ENCODE measurements around the gene GPR83. TPM values are rescaled to one million over a fixed set of nuclear protein-coding genes. Genes with fewer than 3 reads are reported as not detected.
"Not testable (repeated sequence)": the region's sequence is repeated elsewhere in the genome, so short reads cannot be mapped to it uniquely, and the experiment has no call there.

Gene GPR83
- polyA plus RNA-seq, 1 of the 3 experiments (the other 2 are of a cell fraction), result 0.02 TPM

DNA sequence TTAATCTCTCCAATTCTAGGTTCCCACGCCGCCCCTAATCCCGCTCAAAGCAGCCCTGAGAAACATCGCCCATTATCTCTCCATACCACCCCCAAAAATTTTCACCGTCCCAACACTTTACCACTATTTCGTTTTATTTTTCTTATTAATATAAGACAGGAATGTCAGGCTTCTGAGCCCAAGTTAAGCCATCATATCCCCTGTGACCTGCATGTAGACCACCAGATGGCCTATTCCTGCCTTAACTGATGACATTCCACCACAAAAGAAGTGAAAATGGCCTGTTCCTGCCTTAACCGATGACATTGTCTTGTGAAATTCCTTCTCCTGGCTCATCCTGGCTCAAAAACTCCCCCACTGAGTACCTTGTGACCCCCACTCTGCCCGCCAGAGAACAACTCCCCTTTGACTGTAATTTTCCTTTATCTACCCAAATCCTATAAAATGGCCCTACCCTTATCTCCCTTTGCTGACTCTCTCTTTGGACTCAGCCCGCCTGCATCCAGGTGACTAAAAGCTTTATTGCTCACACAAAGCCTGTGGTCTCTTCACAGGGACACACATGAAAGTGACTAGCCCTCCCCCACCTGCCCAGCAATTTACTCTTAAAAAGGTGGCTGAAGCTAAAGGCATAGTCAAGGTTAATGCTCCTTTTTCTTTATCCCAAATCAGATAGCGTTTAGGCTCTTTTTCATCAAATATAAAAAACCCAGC is 50.2 kb downstream of the GPR83 start:
- H3K4me2 ChIP-seq; H3K36me3 ChIP-seq (replicated peaks in 1 of 2; ENCODE audit: control insufficient read depth in 1 of 2, insufficient read depth in 2 of 2, low read length in 1 of 2); H3K4me3 ChIP-seq (ENCODE audit: low read depth in 2 of 2, low read length in 1 of 2); H4K20me1 ChIP-seq (ENCODE audit: insufficient read depth); H2AFZ ChIP-seq (ENCODE audit: low read depth); H3K9ac ChIP-seq; POLR2A ChIA-PET; H3K79me2 ChIP-seq (ENCODE audit: insufficient read depth); DNase-seq; H3K9me3 ChIP-seq; CTCF ChIA-PET; H3K4me1 ChIP-seq (ENCODE audit: control insufficient read depth in 1 of 2, insufficient read depth in 2 of 2, low read depth in 1 of 2, low read length in 1 of 2); H3F3A ChIP-seq (replicated peaks; ENCODE audit: insufficient read depth); H3K27me3 ChIP-seq (ENCODE audit: insufficient read depth); H3K27ac ChIP-seq (ENCODE audit: low read depth in 2 of 2, low read length in 1 of 2); H3K9me2 ChIP-seq: not testable (repeated sequence)
- WGBS (ENCODE audit: low lambda C conversion rate), result 46% methylated on average over 9 of the region's 10 CpGs

DNA sequence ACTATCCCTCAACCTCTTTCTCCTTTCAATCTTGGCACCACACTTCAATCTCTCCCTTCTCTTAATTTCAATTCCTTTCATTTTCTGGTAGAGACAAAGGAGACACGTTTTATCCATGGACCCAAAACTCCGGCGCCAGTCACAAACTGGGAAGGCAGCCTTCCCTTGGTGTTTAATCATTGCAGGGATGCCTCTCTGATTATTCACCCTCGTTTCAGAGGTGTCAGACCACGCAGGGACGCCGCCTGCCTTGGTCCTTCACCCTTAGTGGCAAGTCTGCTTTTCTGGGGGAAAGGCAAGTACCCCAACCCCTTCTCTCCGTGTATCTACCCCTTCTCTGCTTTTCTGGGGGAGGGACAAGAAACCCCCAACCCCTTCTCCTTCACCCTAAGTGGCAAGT is 54.9 kb downstream of the GPR83 start:
- H3K9ac ChIP-seq; H3K27me3 ChIP-seq (ENCODE audit: insufficient read depth); H3K9me2 ChIP-seq; H4K20me1 ChIP-seq (ENCODE audit: insufficient read depth); DNase-seq; H3K36me3 ChIP-seq (replicated peaks in 1 of 2; ENCODE audit: control insufficient read depth in 1 of 2, insufficient read depth in 2 of 2, low read length in 1 of 2); H3F3A ChIP-seq (replicated peaks; ENCODE audit: insufficient read depth); CTCF ChIA-PET; POLR2A ChIA-PET; H2AFZ ChIP-seq (ENCODE audit: low read depth); H3K4me2 ChIP-seq; H3K4me1 ChIP-seq (ENCODE audit: control insufficient read depth in 1 of 2, insufficient read depth in 2 of 2, low read depth in 1 of 2, low read length in 1 of 2); H3K27ac ChIP-seq (ENCODE audit: low read depth in 2 of 2, low read length in 1 of 2); H3K4me3 ChIP-seq (ENCODE audit: low read depth in 2 of 2, low read length in 1 of 2); H3K9me3 ChIP-seq; H3K79me2 ChIP-seq (ENCODE audit: insufficient read depth): not testable (repeated sequence)
- WGBS (ENCODE audit: low lambda C conversion rate), result 12% methylated on average over 8 of the region's 8 CpGs

DNA sequence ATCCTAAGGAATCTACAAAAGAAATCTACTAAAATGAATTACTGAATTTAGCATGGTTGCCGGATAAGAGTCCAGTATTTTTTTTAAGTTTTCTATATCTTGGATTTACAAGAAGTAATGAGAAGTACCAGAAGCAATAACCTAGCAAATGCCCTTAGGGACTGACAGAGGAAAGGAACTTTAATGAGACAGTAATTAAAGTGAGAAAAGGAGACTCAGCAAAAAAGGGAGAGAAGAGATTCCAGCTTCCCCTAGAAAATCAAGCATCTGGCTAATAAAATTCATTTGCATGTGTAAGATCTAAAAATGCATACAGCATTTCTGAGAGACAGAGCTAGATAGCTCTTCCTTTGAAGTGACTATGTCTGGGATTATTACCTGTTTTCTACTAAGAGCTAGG is 57.7 kb downstream of the GPR83 start:
- TF ChIP-seq RFX5 (IDR thresholded peaks at IDR 0.05; ENCODE audit: low read length) (no peak), JUND (IDR thresholded peaks at IDR 0.05) (no peak), GATA2 (CRISPR knock-in tag; IDR thresholded peaks at IDR 0.05) (no peak), EZH2phosphoT487 (IDR thresholded peaks at IDR 0.05; ENCODE audit: borderline replicate concordance, low read depth) (no peak), GABPA (IDR thresholded peaks at IDR 0.05; ENCODE audit: low read depth) (no peak), FOXJ3 (CRISPR knock-in tag; IDR thresholded peaks at IDR 0.05) (no peak), TAF1 (IDR thresholded peaks at IDR 0.05; ENCODE audit: borderline replicate concordance, low read depth, low read length) (no peak), RXRA (IDR thresholded peaks at IDR 0.05; ENCODE audit: borderline replicate concordance, low read depth) (no peak), MEF2A (IDR thresholded peaks at IDR 0.05; ENCODE audit: borderline replicate concordance, low read depth) (no peak), FOSL2 (IDR thresholded peaks at IDR 0.05; ENCODE audit: borderline replicate concordance, low read depth) (no peak)
- TF ChIP-seq, protein P1, sequence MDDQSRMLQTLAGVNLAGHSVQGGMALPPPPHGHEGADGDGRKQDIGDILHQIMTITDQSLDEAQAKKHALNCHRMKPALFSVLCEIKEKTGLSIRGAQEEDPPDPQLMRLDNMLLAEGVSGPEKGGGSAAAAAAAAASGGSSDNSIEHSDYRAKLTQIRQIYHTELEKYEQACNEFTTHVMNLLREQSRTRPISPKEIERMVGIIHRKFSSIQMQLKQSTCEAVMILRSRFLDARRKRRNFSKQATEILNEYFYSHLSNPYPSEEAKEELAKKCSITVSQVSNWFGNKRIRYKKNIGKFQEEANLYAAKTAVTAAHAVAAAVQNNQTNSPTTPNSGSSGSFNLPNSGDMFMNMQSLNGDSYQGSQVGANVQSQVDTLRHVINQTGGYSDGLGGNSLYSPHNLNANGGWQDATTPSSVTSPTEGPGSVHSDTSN (IDR thresholded peaks at IDR 0.05), result no peak
- TF ChIP-seq, protein P2, sequence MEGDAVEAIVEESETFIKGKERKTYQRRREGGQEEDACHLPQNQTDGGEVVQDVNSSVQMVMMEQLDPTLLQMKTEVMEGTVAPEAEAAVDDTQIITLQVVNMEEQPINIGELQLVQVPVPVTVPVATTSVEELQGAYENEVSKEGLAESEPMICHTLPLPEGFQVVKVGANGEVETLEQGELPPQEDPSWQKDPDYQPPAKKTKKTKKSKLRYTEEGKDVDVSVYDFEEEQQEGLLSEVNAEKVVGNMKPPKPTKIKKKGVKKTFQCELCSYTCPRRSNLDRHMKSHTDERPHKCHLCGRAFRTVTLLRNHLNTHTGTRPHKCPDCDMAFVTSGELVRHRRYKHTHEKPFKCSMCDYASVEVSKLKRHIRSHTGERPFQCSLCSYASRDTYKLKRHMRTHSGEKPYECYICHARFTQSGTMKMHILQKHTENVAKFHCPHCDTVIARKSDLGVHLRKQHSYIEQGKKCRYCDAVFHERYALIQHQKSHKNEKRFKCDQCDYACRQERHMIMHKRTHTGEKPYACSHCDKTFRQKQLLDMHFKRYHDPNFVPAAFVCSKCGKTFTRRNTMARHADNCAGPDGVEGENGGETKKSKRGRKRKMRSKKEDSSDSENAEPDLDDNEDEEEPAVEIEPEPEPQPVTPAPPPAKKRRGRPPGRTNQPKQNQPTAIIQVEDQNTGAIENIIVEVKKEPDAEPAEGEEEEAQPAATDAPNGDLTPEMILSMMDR (IDR thresholded peaks at IDR 0.05), result no peak
- no peak overlapping the region for H3K4me3 ChIP-seq (ENCODE audit: low read depth in 2 of 2, low read length in 1 of 2)
- H3K4me1 ChIP-seq (ENCODE audit: control insufficient read depth in 1 of 2, insufficient read depth in 2 of 2, low read depth in 1 of 2, low read length in 1 of 2), result no peaks in the 10 kb centered on the region
- H3K79me2 ChIP-seq (ENCODE audit: insufficient read depth), result no peaks in the 10 kb centered on the region
- H3K9me2 ChIP-seq, result no peaks in the 10 kb centered on the region
- WGBS (ENCODE audit: low lambda C conversion rate), result 8% methylated on average over 1 of the region's 1 CpG
- no peak overlapping the region for H3K9ac ChIP-seq
- H3K4me2 ChIP-seq, result no peak overlapping the region
- no peaks in the 10 kb centered on the region for H4K20me1 ChIP-seq (ENCODE audit: insufficient read depth)
- no peak for DNase-seq
- H3K27ac ChIP-seq (ENCODE audit: low read depth in 2 of 2, low read length in 1 of 2), result no peak overlapping the region
- H3K36me3 ChIP-seq (replicated peaks in 1 of 2; ENCODE audit: control insufficient read depth in 1 of 2, insufficient read depth in 2 of 2, low read length in 1 of 2), result no peaks in the 10 kb centered on the region
- no peaks in the 10 kb centered on the region for H3F3A ChIP-seq (replicated peaks; ENCODE audit: insufficient read depth)
- CTCF ChIA-PET, result interaction anchor here (1.5 kb wide), 2 partner anchors 10 to 31 kb away, joined by 3 to 5 read pairs; no protein-coding TSS in a partner anchor
- no peaks in the 10 kb centered on the region for H3K9me3 ChIP-seq
- POLR2A ChIA-PET, result no interaction called here
- no peaks in the 10 kb centered on the region; the same call in 1 of the 2 replicates for H3K27me3 ChIP-seq (ENCODE audit: insufficient read depth)
- no peak overlapping the region for H2AFZ ChIP-seq (ENCODE audit: low read depth)

Data from SK-N-SH (cell line).